K562 (cell line): Measurements from ENCODE around the gene OBSCN. TPM values are rescaled to one million over a fixed set of nuclear protein-coding genes. Genes with fewer than 3 reads are reported as not detected.
A peak's percentile ranks its signal among the peaks of the same experiment; 100 is the strongest.

ENCODE experiments used
- CREBBP ChIP-seq: IDR thresholded peaks from one replicate; pipeline ENCODE4 v1.6.1; 2012; ENCODE audit warnings: low read depth, mild to moderate bottlenecking, control low read depth, inconsistent platforms, low read length
- ELF1 ChIP-seq: fragments of 200-800 bp; sonication (Bioruptor generic); IDR thresholded peaks from 2 replicates; pipeline ENCODE4 v1.6.1; 2016; ENCODE audit warnings: missing genetic modification characterization, missing compliant biosample characterization
- ETV5 ChIP-seq: sonication (generic); formaldehyde crosslinking; IDR thresholded peaks from 2 replicates; pipeline ENCODE4 v1.4.0; 2020; ENCODE audit warnings: low read depth, mild to moderate bottlenecking, missing genetic modification reagents
- L3MBTL2 ChIP-seq: fragments of 450-650 bp; IDR thresholded peaks from 2 replicates; pipeline ENCODE4 v1.6.1; 2016; ENCODE audit warnings: mild to moderate bottlenecking, moderate library complexity
- MAZ ChIP-seq, 2 experiments: fragments of 450-650 bp in 1 of 2; sonication (generic) in 1 of 2; formaldehyde crosslinking; IDR thresholded peaks in 1 of 2; conservative IDR thresholded peaks in 1 of 2; 2 replicates each; pipeline versions ENCODE4 v1.4.0 to v1.5.0; 2020; ENCODE audit warnings: mild to moderate bottlenecking in 1 of 2, missing genetic modification reagents in 1 of 2
- NR2C1 ChIP-seq, 2 experiments: fragments of 450-650 bp; IDR thresholded peaks; 2 replicates each; pipeline ENCODE4 v1.6.1; 2017; ENCODE audit warnings: mild to moderate bottlenecking in 2 of 2, antibody characterized with exemption in 1 of 2, inconsistent platforms in 1 of 2, missing compliant biosample characterization in 1 of 2, missing genetic modification characterization in 1 of 2
- NRF1 ChIP-seq, 2 experiments: fragments of 450-650 bp; IDR thresholded peaks in 1 of 2; conservative IDR thresholded peaks in 1 of 2; 2 replicates each; pipeline ENCODE4 v1.6.1; 2014; ENCODE audit warnings: mild to moderate bottlenecking in 2 of 2
- RAD21 ChIP-seq, 2 experiments: fragments of 250-450 bp in 1 of 2; fragments of 450-650 bp in 1 of 2; sonication (Bioruptor Pico) in 1 of 2; formaldehyde crosslinking in 1 of 2; IDR thresholded peaks in 1 of 2; conservative IDR thresholded peaks in 1 of 2; 2 replicates each; pipeline versions ENCODE4 v1.4.0 to v1.8.0; 2020 to 2022; ENCODE audit warnings: mild to moderate bottlenecking in 2 of 2, moderate library complexity in 1 of 2
- RB1 ChIP-seq: fragments of 450-650 bp; IDR thresholded peaks from 2 replicates; pipeline ENCODE4 v1.6.1; 2017; ENCODE audit warnings: low read depth, mild to moderate bottlenecking
- RBM34 ChIP-seq: fragments of 200-400 bp; formaldehyde crosslinking; IDR thresholded peaks from 2 replicates; pipeline ENCODE4 v1.6.1; 2018; ENCODE audit warnings: low read length, borderline replicate concordance; ENCODE audit not compliant: insufficient read depth
- STAT5A ChIP-seq: IDR thresholded peaks from 2 replicates; pipeline ENCODE4 v1.6.1; 2012; ENCODE audit warnings: low read length, inconsistent platforms, borderline replicate concordance
- ZBTB11 ChIP-seq, 3 experiments: fragments of 200-800 bp in 1 of 3; fragments of 250-450 bp in 1 of 3; fragments of 450-650 bp in 1 of 3; sonication (Bioruptor Pico) in 1 of 3; sonication (Bioruptor generic) in 1 of 3; formaldehyde crosslinking in 1 of 3; IDR thresholded peaks; 2 replicates each; pipeline versions ENCODE4 v1.6.1 to v1.8.0; 2016 to 2022; ENCODE audit warnings: mild to moderate bottlenecking in 2 of 3, missing genetic modification characterization in 2 of 3, missing compliant biosample characterization in 1 of 3, moderate library complexity in 1 of 3
- ZC3H8 ChIP-seq: fragments of 450-650 bp; IDR thresholded peaks from 2 replicates; pipeline ENCODE4 v1.6.1; 2017
- polyA plus RNA-seq, 8 experiments: library from polyadenylated mRNA; depleted of rRNA in 4 of 8; stranded (reverse) in 5 of 8; unstranded in 3 of 8; fragments of >200 nt; fragmentation: Nextera tagmentation in 2 of 8; fragmentation: Illumina TruSeq in 1 of 8; extraction: Ambion mirVana in 2 of 8; extraction: Trizol in 1 of 8; gene quantifications; 2 replicates each; pipeline versions ENCODE4 v1.2.1 to v1.2.3, GENCODE V29; 2011 to 2014; ENCODE audit warnings: inconsistent platforms in 1 of 8, missing spikeins in 1 of 8
- total RNA-seq, 7 experiments: library from RNA; depleted of rRNA in 6 of 7; stranded (reverse); fragments of >200 nt in 6 of 7; fragmentation: Illumina TruSeq in 2 of 7; extraction: Trizol in 2 of 7; gene quantifications; 2 replicates each; pipeline versions ENCODE4 v1.2.1 to v1.2.3, GENCODE V29; 2011 to 2021; ENCODE audit warnings: low replicate concordance in 1 of 7
- TF ChIP-seq, protein P1 (sequence below): fragments of 250-450 bp; sonication (Bioruptor Pico); IDR thresholded peaks from 2 replicates; pipeline ENCODE4 v1.8.0; 2021; ENCODE audit warnings: moderate library complexity, mild to moderate bottlenecking, inconsistent platforms
- TF ChIP-seq, protein P2 (sequence below): fragments of 250-450 bp; sonication (Bioruptor Pico); IDR thresholded peaks from 2 replicates; pipeline ENCODE4 v1.8.0; 2021; ENCODE audit warnings: borderline replicate concordance, mild to moderate bottlenecking, moderate library complexity; ENCODE audit not compliant: poor library complexity, severe bottlenecking
- TF ChIP-seq, protein P3 (sequence below): sonication (generic); formaldehyde crosslinking; IDR thresholded peaks from 2 replicates; pipeline ENCODE4 v1.8.1; 2023; ENCODE audit warnings: mild to moderate bottlenecking, missing genetic modification reagents
- TF ChIP-seq, protein P4 (sequence below): sonication (generic); formaldehyde crosslinking; IDR thresholded peaks from 2 replicates; pipeline ENCODE4 v1.8.0; 2022; ENCODE audit warnings: missing genetic modification reagents, mild to moderate bottlenecking, moderate library complexity, borderline replicate concordance

The OBSCN gene
- total and polyA plus RNA-seq, 9 of the 15 experiments (the other 6 are each of a cell fraction or from before 2014, with no cell fraction given) = 0.18 to 19.7 (median 3.6) TPM

- TF ChIP-seq, protein P1, sequence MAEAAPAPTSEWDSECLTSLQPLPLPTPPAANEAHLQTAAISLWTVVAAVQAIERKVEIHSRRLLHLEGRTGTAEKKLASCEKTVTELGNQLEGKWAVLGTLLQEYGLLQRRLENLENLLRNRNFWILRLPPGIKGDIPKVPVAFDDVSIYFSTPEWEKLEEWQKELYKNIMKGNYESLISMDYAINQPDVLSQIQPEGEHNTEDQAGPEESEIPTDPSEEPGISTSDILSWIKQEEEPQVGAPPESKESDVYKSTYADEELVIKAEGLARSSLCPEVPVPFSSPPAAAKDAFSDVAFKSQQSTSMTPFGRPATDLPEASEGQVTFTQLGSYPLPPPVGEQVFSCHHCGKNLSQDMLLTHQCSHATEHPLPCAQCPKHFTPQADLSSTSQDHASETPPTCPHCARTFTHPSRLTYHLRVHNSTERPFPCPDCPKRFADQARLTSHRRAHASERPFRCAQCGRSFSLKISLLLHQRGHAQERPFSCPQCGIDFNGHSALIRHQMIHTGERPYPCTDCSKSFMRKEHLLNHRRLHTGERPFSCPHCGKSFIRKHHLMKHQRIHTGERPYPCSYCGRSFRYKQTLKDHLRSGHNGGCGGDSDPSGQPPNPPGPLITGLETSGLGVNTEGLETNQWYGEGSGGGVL = no peak
- TF ChIP-seq CREBBP (no peak), L3MBTL2 (peak; percentile 47; the same call in 1 of the 2 replicates), MAZ (CRISPR knock-in tag; conservative IDR thresholded peaks at IDR 0.05 in 1 of 2, IDR thresholded peaks at IDR 0.05 in 1 of 2) (0 out of 4 replicates have a peak, but pooled peaks of 1 of the 2 experiments have one; percentile 40), RAD21 (CRISPR knock-in tag; conservative IDR thresholded peaks at IDR 0.05 in 1 of 2, IDR thresholded peaks at IDR 0.05 in 1 of 2) (peak; percentile 11 to 68; a peak in 2 of 4 replicates), ETV5 (CRISPR knock-in tag) (peak; percentile 39; the same call in 1 of the 2 replicates), STAT5A (no peak), RBM34 (no peak), ELF1 (tag) (no peak), ZBTB11 (CRISPR knock-in tag; IDR thresholded peaks at IDR 0.05) (no peak), RB1 (0 out of 2 replicates have a peak, but pooled peaks have one; percentile 34), NRF1 (conservative IDR thresholded peaks at IDR 0.05 in 1 of 2, IDR thresholded peaks at IDR 0.05 in 1 of 2) (peak in 1 of 2 experiments; percentile 47; a peak in 1 of 4 replicates), NR2C1 (IDR thresholded peaks at IDR 0.05) (no peak), NR2C1 (tag; IDR thresholded peaks at IDR 0.05) (no peak), ZC3H8 (no peak)
- TF ChIP-seq, protein P2, sequence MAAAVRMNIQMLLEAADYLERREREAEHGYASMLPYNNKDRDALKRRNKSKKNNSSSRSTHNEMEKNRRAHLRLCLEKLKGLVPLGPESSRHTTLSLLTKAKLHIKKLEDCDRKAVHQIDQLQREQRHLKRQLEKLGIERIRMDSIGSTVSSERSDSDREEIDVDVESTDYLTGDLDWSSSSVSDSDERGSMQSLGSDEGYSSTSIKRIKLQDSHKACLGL (CRISPR knock-in tag) = no peak
- TF ChIP-seq, protein P3, sequence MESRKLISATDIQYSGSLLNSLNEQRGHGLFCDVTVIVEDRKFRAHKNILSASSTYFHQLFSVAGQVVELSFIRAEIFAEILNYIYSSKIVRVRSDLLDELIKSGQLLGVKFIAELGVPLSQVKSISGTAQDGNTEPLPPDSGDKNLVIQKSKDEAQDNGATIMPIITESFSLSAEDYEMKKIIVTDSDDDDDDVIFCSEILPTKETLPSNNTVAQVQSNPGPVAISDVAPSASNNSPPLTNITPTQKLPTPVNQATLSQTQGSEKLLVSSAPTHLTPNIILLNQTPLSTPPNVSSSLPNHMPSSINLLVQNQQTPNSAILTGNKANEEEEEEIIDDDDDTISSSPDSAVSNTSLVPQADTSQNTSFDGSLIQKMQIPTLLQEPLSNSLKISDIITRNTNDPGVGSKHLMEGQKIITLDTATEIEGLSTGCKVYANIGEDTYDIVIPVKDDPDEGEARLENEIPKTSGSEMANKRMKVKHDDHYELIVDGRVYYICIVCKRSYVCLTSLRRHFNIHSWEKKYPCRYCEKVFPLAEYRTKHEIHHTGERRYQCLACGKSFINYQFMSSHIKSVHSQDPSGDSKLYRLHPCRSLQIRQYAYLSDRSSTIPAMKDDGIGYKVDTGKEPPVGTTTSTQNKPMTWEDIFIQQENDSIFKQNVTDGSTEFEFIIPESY (CRISPR knock-in tag) = 0 out of 2 replicates have a peak, but pooled peaks have one; percentile 53
- TF ChIP-seq, protein P4, sequence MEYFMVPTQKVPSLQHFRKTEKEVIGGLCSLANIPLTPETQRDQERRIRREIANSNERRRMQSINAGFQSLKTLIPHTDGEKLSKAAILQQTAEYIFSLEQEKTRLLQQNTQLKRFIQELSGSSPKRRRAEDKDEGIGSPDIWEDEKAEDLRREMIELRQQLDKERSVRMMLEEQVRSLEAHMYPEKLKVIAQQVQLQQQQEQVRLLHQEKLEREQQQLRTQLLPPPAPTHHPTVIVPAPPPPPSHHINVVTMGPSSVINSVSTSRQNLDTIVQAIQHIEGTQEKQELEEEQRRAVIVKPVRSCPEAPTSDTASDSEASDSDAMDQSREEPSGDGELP (CRISPR knock-in tag) = peak; percentile 53; the same call in 1 of the 2 replicates
Measured at GRCh38 chr1:228338521-228339051, 130.7 kb downstream of the OBSCN start (continued).
